A673 (cell line): ENCODE measurements around the gene SFXN5.

Experiments
- EZH2 ChIP-seq: fragments of 200-600 bp; sonication (generic); IDR thresholded peaks from 2 replicates; pipeline ENCODE4 v1.6.1; 2017; ENCODE audit warnings: borderline replicate concordance, low read depth, mild to moderate bottlenecking, mixed read lengths, antibody characterized with exemption, low read length; ENCODE audit not compliant: poor library complexity, severe bottlenecking
- TF ChIP-seq, protein P1 (sequence below): fragments of 300-800, 200-600 bp; sonication (generic); conservative IDR thresholded peaks from 2 replicates; pipeline ENCODE4 v1.5.1; 2017; ENCODE audit warnings: low read depth, mild to moderate bottlenecking, antibody characterized with exemption, low read length, moderate library complexity, mixed read lengths

DNA sequence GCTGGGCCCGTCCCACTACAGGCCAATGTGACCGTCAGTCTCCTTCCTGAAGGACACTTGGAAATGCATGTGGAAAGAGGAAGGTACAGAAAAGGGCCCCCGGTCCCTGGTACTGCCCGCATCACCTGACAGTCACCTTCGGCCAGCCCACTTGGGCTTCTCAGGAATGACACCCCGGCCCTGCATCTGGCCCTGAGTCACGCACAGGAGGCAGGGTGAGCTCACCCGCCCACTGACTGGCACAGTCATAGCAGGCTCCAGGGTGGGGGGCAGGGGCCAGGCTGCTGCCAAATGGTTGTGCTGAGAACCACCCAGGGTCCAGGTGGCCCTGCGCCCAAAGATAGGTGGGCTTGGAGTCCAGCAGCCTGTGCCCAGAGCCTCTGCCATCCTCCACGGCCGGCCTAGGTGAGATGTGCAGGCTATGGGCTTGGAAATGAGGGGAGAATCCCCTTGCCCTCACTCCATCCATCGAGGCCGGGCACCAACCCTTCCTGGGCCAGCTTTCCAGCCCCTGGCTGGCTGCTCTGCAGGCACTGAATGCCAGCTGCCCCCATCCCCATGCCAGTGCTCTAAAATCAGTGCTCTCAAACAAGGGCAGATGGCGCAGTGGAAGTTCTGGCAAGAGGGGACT is 140.1 kb downstream of the SFXN5 start:
- TF ChIP-seq, protein P1, sequence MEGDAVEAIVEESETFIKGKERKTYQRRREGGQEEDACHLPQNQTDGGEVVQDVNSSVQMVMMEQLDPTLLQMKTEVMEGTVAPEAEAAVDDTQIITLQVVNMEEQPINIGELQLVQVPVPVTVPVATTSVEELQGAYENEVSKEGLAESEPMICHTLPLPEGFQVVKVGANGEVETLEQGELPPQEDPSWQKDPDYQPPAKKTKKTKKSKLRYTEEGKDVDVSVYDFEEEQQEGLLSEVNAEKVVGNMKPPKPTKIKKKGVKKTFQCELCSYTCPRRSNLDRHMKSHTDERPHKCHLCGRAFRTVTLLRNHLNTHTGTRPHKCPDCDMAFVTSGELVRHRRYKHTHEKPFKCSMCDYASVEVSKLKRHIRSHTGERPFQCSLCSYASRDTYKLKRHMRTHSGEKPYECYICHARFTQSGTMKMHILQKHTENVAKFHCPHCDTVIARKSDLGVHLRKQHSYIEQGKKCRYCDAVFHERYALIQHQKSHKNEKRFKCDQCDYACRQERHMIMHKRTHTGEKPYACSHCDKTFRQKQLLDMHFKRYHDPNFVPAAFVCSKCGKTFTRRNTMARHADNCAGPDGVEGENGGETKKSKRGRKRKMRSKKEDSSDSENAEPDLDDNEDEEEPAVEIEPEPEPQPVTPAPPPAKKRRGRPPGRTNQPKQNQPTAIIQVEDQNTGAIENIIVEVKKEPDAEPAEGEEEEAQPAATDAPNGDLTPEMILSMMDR, result no peak
- TF ChIP-seq EZH2, result no peak
